HepG2 (cell line): Measurements from ENCODE around the gene CD300H. TPM values are rescaled to one million over a fixed set of nuclear protein-coding genes. Genes with fewer than 3 reads are reported as not detected.

Source experiments
- ATAC-seq: fragments of 200-7000 bp; cut with Tn5 transposase; 3 replicates; pipeline ENCODE4 v1.9.1; 2020; ENCODE audit warnings: mild to moderate bottlenecking, moderate library complexity
- BruUV-seq: library from RNA; stranded (reverse); fragments of 400-500 nt; replicated peaks from 2 replicates; lab custom pipeline; 2021; lab: Mats Ljungman, UMichigan
- CTCF ChIA-PET: fragments of 300-600 bp; formaldehyde crosslinking; extraction: SDS; loops from one replicate; lab custom pipeline; 2021; ENCODE audit warnings: low total read pairs, inconsistent platforms, low intra/inter-chr PET ratio; lab: Yijun Ruan, JAX
- POLR2A ChIA-PET: fragments of 350-600 bp; sonication (Branson Sonifier 250); formaldehyde crosslinking; loops from one replicate; lab custom pipeline; 2020; ENCODE audit warnings: antibody characterized with exemption, inconsistent platforms; lab: Yijun Ruan, JAX
- DNase-seq: peaks from one replicate; pipeline ENCODE4 v3.0.0-alpha.2; 2015; ENCODE audit warnings: low spot score
- FAIRE-seq: peaks from 3 replicates; lab custom pipeline; 2011; peaks lifted over from hg19 to GRCh38; lab: Jason Lieb, UNC
- H2AFZ ChIP-seq: one replicate; pipeline ENCODE4 v1.6.1; 2011; ENCODE audit warnings: low read length, inconsistent platforms
- H3K27ac ChIP-seq: fragments of 300-600 bp; 3 replicates; pipeline ENCODE4 v1.8.0; 2011; ENCODE audit warnings: mixed run types, mild to moderate bottlenecking, mixed read lengths, low read length, inconsistent platforms; ENCODE audit not compliant: insufficient read depth; ENCODE audit errors: extremely low read length
- H3K27me3 ChIP-seq, 2 experiments: fragments of 200-600 bp in 1 of 2; 2 replicates in 1 of 2; 3 replicates in 1 of 2; pipeline versions ENCODE4 v1.6.0 to v1.8.0; 2011; ENCODE audit warnings: low read length in 2 of 2, mild to moderate bottlenecking in 2 of 2, moderate library complexity in 2 of 2, inconsistent platforms in 1 of 2; ENCODE audit not compliant: insufficient read depth in 2 of 2, control insufficient read depth in 1 of 2
- H3K36me3 ChIP-seq, 2 experiments: fragments of 200-600 bp in 1 of 2; replicated peaks in 1 of 2; 2 replicates in 1 of 2; 3 replicates in 1 of 2; pipeline versions ENCODE4 v1.5.1 to v1.8.0; 2011; ENCODE audit warnings: low read length in 2 of 2, inconsistent platforms in 1 of 2; ENCODE audit not compliant: insufficient read depth in 2 of 2, control insufficient read depth in 1 of 2
- H3K4me1 ChIP-seq: 2 replicates; pipeline ENCODE4 v1.5.1; 2012; ENCODE audit warnings: low read length, inconsistent platforms; ENCODE audit not compliant: insufficient read depth
- H3K4me2 ChIP-seq: 2 replicates; pipeline ENCODE4 v1.6.0; 2011; ENCODE audit warnings: low read depth, low read length, inconsistent platforms
- H3K4me3 ChIP-seq, 3 experiments: fragments of 200-600 bp in 1 of 3; sonication (generic), shearing (Covaris generic) in 1 of 3; replicated peaks in 1 of 3; 2 replicates each; pipeline ENCODE4 v1.5.1; 2011 to 2016; ENCODE audit warnings: low read length in 3 of 3, inconsistent platforms in 2 of 3, low read depth in 2 of 3, mild to moderate bottlenecking in 2 of 3, control low read depth in 1 of 3, mixed read lengths in 1 of 3; ENCODE audit not compliant: insufficient read depth in 1 of 3
- H3K79me2 ChIP-seq: one replicate; pipeline ENCODE4 v1.6.1; 2011; ENCODE audit warnings: low read length, inconsistent platforms; ENCODE audit not compliant: insufficient read depth
- H3K9ac ChIP-seq: 2 replicates; pipeline ENCODE4 v1.6.0; 2011; ENCODE audit warnings: mild to moderate bottlenecking, low read depth, low read length, inconsistent platforms; ENCODE audit not compliant: insufficient read depth
- H3K9me3 ChIP-seq: 2 replicates; pipeline ENCODE4 v1.5.1; 2012; ENCODE audit warnings: mild to moderate bottlenecking, low read length
- H4K20me1 ChIP-seq: 2 replicates; pipeline ENCODE4 v1.6.0; 2011; ENCODE audit warnings: inconsistent platforms, mild to moderate bottlenecking, low read length, moderate library complexity; ENCODE audit not compliant: insufficient read depth
- HNRNPH1 ChIP-seq: fragments of 200-400 bp; formaldehyde crosslinking; optimal IDR thresholded peaks from 2 replicates; pipeline ENCODE3; 2017; ENCODE audit warnings: mild to moderate bottlenecking, low read depth, low read length
- JARID2 ChIP-seq: sonication (generic); formaldehyde crosslinking; IDR thresholded peaks from 2 replicates; pipeline ENCODE4 v1.8.1; 2023; ENCODE audit warnings: missing genetic modification reagents, inconsistent platforms; ENCODE audit not compliant: insufficient replicate concordance
- POGZ ChIP-seq: sonication (generic); formaldehyde crosslinking; IDR thresholded peaks from 2 replicates; pipeline ENCODE4 v1.4.0; 2020; ENCODE audit warnings: mild to moderate bottlenecking, missing genetic modification reagents
- THAP8 ChIP-seq: sonication (generic); formaldehyde crosslinking; IDR thresholded peaks from 2 replicates; pipeline ENCODE4 v1.5.1; 2020; ENCODE audit warnings: missing genetic modification reagents, mild to moderate bottlenecking, borderline replicate concordance
- YY1 ChIP-seq: IDR thresholded peaks from 2 replicates; pipeline ENCODE4 v1.6.1; 2011; ENCODE audit warnings: low read length, low read depth, moderate library complexity, mild to moderate bottlenecking; ENCODE audit not compliant: insufficient read depth, insufficient replicate concordance
- ZEB1 ChIP-seq: IDR thresholded peaks from 2 replicates; pipeline ENCODE4 v1.6.1; 2012; ENCODE audit warnings: mild to moderate bottlenecking, low read depth, inconsistent platforms; ENCODE audit not compliant: insufficient replicate concordance
- ZNF253 ChIP-seq: sonication (generic); formaldehyde crosslinking; IDR thresholded peaks from 2 replicates; pipeline ENCODE4 v1.8.0; 2022; ENCODE audit warnings: mild to moderate bottlenecking, missing genetic modification reagents, borderline replicate concordance
- ZNF709 ChIP-seq: sonication (generic); formaldehyde crosslinking; IDR thresholded peaks from 2 replicates; pipeline ENCODE4 v1.5.0; 2020; ENCODE audit warnings: mild to moderate bottlenecking, missing genetic modification reagents
- WGBS: methylation state at CpG from one replicate; pipeline ENCODE4 v1.1.6; 2017; ENCODE audit warnings: low lambda C conversion rate; 5-methylcytosine and 5-hydroxymethylcytosine counted together
- in situ Hi-C: cut with HindIII; loops from 2 replicates; pipeline ENCODE4 v1.10.0; 2017; ENCODE audit warnings: low pct_unique_long_range_greater_than_20kb; ENCODE audit not compliant: extremely low pct_ligation_motif_present
- intact Hi-C: fragments of 100-400 bp; cut with micrococcal nuclease; formaldehyde crosslinking; loops from one replicate; pipeline ENCODE4 v1.10.0; 2022; ENCODE audit not compliant: unreplicated experiment
- polyA plus RNA-seq, 8 experiments: library from polyadenylated mRNA; depleted of rRNA in 3 of 8; stranded (reverse) in 7 of 8; unstranded in 1 of 8; fragments of >200 nt; fragmentation: Illumina TruSeq in 4 of 8; extraction: Trizol in 4 of 8; gene quantifications; 2 replicates each; pipeline versions ENCODE4 v1.2.1 to v1.2.3, GENCODE V29; 2011 to 2016; ENCODE audit warnings: low read depth in 4 of 8, missing spikeins in 1 of 8, mixed read lengths in 1 of 8; ENCODE audit not compliant: insufficient read depth in 1 of 8
- total RNA-seq, 5 experiments: library from RNA; depleted of rRNA; stranded (reverse); fragments of >200 nt; fragmentation: Illumina TruSeq; extraction: Trizol; gene quantifications; 2 replicates each; pipeline ENCODE4 v1.2.3, GENCODE V29; 2016; ENCODE audit warnings: low read depth in 1 of 5

Gene CD300H
- total and polyA plus RNA-seq, 2 of the 13 experiments (the other 11 are each of a cell fraction or from before 2014, with no cell fraction given): not detected

DNA sequence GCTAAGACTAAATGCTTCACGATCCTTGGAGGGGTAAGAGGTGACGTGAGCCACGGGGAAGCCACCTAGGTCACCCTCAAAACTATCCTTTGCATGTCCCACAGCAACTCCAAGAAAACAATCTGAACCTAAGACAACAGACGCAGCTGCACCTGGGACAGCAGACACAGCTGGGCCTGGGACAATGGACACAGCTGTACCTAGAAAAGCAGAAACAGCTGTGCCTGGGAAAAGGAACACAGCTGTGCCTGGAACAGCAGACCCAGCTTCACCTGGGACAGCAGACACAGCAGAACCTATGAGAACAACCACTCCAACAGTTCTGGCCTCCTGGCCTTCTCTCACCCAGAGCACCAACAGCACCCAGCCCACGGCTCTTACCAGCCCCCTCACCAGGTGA lies 36.4 kb upstream of the CD300H start (continued):
- no peak for TF ChIP-seq JARID2
- TF ChIP-seq POGZ (CRISPR knock-in tag): no peak

DNA sequence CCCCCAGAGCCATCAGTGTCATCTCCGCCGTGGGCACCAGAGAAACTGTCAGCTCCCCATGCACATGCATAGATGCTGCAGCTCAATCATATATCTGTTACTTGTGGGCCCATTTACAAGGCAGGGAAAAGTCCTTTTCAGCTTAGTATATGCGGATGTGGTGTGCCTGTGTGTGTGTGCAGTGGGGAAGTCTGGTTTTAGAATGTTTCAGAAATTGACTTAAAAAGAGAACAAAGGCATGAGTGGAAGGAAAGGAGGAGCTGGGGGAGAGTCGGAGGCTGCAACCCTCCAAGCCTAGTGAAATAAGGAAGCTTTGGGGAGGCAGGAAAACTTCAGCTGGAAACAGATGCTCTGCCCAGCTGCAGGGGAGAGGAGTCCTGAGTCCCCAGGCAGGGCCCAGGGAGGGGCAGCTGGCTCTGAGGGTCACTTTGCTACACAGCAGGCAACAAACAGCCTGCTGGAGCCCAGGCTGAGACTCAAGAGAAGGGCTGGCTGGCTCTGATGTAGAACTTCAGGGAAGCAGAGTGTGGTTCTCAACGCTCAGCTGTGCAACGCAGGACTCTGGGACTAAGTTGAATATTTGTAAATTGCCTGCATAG lies 35.8 kb upstream of the CD300H start:
- FAIRE-seq (no peak), ATAC-seq (no peak), DNase-seq (no peak)
- in situ Hi-C loops: no loop called here
- H3K27ac ChIP-seq: no peak overlapping the region
- H3K4me3 ChIP-seq: no peak overlapping the region
- H2AFZ ChIP-seq: no peak overlapping the region
- no peak overlapping the region for H3K9ac ChIP-seq
- no peaks in the 10 kb centered on the region for H3K4me1 ChIP-seq
- H3K9me3 ChIP-seq: no peaks in the 10 kb centered on the region
- no peak overlapping the region for H3K4me2 ChIP-seq
- H3K79me2 ChIP-seq: no peaks in the 10 kb centered on the region
- 3% methylated on average over 6 of the region's 6 CpGs for WGBS
- no TSS peak for BruUV-seq
- H3K36me3 ChIP-seq: no peaks in the 10 kb centered on the region
- ChIA-PET POLR2A (no interaction called here), CTCF (no interaction called here)
- TF ChIP-seq ZEB1: no peak
- no peak for TF ChIP-seq ZNF709
- TF ChIP-seq YY1: no peak
- TF ChIP-seq HNRNPH1: no peak
- no peak for TF ChIP-seq THAP8 (CRISPR knock-in tag)
- no peak for TF ChIP-seq ZNF253 (CRISPR knock-in tag)
- intact Hi-C loops: no loop called here
- H4K20me1 ChIP-seq: peaks cover 3% of the 10 kb centered on the region; the same call in 1 of the 2 replicates
- H3K27me3 ChIP-seq: peaks cover 8 to 59% of the 10 kb centered on the region in 2 experiments
